ENCODE measurements around the gene MYO3A.
A peak's percentile ranks its signal among the peaks of the same experiment; 100 is the strongest.
"Not testable (repeated sequence)": the region's sequence is repeated elsewhere in the genome, so short reads cannot be mapped to it uniquely, and the experiment has no call there.

MYO3A gene

DNA sequence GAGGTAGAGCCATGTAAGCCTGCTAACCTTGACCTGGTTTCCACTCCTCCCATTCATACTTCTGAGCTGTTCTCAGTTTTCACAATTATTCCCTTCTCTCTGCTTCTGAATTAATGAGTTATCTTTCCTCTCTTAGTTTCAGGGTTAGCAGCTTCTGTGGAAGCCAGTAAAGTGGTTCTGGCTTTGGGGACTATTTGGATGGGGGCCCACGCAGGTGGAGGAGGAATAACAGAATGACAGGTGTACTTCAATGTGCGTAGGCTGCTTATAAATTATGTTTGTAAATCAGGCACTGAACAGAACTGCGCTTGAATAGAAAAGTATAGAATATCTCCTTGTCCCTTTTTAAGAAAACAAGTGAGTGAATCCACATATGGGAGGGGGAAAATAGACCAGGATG is 153.6 kb downstream of the MYO3A start:
- DNase-seq (ENCODE audit: low read depth in 2 of 2): no peak

DNA sequence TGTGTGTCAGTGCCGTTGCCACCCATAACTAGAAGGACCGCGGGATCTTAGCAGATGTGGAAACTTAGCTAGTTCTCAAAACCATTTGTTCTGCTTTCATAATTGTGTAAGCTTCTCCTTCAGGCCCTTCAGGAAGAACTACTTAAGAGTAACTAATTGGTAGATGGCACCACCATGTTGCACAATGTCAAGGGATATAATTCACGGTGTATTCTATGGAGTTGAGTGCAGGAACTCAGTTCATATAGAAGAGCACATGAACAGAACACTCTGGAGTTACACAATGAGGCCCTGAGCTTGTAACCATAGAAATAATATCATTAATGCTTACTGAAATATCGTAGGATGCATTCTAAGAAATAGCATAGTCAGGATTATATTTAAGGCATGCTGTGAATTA is 156.0 kb downstream of the MYO3A start:
- DNase-seq (ENCODE audit: low read depth in 2 of 2): no peak

DNA sequence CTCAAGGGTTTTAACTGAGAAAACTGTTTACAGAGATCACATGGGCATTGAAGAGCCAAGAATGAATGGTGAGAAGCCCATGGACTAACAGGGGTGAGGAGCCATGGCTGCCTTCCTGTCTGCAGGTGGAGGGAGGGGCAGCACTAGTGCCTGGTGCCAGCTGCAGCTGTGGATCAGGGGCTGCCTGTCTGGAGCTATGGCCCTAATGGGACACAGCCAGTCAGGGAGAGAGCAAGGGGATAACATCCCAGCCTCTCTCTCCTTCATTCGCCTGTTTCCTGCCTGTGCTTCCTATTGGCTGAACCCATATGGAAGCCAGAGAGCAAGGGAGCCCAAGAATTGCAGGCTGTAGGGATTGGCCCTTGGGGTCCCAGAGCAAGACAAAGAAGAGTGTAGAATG is 156.7 kb downstream of the MYO3A start:
- DNase-seq (ENCODE audit: low read depth in 2 of 2): no peak

DNA sequence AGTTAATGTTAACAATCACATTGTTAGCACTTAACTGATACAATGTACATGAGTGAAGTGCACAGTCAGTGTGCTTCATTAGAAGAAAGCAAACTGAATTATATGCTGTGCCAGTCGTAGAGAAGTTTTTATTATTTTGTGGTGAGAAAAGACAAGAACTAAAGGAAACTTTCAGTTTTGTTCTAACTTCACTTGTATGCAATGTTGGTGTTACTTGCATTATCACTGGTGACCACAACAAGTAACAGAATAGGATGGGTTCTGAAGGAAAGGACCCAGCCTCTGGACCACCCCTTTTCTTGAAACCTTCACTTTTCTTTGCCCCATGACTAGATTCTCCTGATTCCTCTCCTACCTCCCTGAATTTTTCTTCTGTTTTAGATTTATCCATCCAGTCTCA is 159.2 kb downstream of the MYO3A start:
- no peak for DNase-seq (ENCODE audit: low read depth in 2 of 2)

DNA sequence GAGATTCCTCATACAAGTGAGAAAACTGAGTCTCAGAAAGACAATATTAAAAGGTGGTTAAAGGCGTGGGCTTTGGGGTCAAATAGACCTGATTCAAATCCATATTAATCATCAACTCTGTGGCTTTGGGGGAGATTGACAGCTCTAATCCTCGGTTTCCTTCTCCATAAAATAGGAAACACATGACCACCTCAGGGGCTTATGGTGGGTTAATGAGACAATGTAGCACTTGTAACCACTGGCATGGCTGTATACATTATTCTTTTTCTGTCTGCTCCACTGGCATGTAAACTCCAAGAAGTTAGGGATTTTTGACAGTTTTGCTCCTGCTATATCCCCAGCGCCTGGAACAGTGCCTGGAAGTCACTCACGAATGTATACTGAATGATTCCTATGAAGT is 161.8 kb downstream of the MYO3A start:
- DNase-seq (ENCODE audit: low read depth in 2 of 2): no peak

DNA sequence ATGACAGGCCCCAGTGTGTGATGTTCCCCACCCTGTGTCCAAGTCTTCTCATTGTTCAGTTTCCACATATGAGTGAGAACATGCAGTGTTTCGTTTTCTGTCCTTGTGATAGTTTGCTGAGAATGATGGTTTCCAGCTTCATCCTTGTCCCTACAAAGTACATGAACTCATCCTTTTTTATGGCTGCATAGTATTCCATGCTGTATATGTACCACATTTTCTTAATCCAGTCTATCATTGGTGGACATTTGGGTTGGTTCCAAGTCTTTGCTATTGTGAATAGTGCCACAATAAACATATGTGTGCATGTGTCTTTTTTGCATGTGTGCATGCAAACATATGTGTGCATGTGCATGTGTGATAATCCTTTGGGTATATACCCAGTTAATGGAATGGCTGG is 163.5 kb downstream of the MYO3A start:
- not testable (repeated sequence) for DNase-seq (ENCODE audit: low read depth in 2 of 2)

DNA sequence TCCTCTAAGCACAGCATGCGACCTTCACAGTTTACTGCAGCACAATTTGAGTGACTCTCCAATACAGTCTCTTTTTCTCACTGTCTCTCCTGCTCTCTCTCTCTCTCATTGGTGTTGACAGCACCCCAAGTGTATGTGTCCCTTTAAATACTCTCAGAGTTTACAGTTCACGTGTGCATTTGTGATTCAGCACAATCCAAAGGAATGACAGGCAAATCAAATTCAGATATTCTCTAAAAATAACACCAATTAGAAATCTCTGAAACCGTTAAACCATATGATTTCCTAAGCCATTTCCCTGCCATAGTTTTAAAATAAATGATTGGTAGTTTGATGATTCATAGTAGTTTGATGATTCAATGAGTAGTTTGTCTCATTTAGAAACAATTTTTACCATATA is 178.5 kb downstream of the MYO3A start:
- DNase-seq (ENCODE audit: low read depth in 2 of 2): peak; percentile 58 to 67

DNA sequence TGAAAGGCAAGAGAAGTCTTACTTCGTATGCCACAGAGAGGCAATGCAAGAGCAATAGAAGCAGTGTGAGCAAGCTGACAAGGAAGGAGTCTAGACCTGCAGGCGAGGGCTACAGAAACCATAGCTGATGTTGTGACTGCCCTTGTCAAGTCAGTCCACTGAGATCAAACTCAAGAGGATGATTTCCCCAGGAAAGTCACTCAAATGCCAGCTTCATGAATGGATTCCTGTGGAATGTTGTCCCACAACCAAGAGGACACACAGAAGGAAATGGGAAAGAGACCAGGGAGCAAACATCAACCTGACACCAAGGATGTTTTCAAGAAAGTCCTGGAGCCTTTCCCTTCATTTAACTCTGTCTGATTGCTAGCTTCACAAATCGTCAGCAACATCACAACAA is 204.6 kb downstream of the MYO3A start:
- DNase-seq (ENCODE audit: low read depth in 2 of 2): no peak

DNA sequence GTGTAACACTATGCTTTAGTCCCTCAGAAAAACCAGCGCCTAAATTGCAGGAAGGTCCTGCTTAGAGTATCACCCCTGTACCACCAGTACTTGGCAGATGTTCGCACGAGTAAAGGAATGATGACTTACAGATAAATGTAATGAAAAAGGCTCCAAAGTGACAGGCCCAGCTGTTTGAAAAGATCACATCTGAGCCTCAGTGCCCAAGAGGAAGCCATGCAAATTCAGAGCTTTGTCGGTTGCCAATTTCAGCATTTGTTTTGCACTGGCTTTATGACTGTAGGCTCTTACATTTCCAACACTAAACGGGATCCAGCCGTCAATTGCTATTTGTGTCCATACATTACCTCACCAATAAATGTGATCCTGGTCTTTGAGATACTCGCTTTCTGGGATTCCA is 222.0 kb downstream of the MYO3A start:
- no peak for DNase-seq (ENCODE audit: low read depth in 2 of 2)

DNA sequence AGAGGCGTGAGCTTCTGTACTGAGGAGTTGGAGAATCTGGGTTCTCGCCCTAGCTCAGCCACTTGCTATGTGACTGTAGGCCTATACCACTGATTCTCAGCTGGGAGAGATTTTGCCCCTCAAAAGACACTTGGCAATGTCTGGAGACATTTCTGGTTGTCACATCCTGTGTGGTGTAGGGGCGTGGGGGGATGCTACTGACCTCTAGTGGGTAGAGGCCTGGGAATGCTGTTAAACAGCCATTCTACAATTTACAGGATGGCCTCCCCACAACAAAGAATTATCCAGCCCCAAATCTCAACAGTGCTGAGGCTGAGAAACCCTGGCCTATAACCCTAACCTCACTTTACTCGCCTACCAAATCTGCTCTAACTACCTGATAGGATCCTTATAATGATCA is 223.7 kb downstream of the MYO3A start:
- DNase-seq (ENCODE audit: low read depth in 2 of 2): no peak

DNA sequence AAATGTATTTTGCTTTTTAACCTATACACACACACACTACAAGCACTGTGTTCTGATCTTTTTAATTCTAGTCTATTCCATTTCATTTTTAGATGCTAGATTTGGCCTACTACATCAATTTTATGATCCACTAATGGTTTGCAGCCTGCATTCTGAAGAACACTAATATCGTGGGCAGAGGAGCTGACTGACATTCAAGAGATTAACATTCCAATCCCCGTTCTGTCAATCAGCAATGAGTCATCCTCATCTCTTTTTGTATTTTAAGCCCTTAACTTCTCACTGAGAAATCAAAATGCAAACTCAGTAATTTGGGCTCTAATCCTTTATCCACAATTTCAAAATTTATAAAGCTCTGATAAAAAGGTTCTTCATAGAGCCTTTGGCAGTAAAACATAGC is 235.4 kb downstream of the MYO3A start:
- no peak for DNase-seq (ENCODE audit: low read depth in 2 of 2)

DNA sequence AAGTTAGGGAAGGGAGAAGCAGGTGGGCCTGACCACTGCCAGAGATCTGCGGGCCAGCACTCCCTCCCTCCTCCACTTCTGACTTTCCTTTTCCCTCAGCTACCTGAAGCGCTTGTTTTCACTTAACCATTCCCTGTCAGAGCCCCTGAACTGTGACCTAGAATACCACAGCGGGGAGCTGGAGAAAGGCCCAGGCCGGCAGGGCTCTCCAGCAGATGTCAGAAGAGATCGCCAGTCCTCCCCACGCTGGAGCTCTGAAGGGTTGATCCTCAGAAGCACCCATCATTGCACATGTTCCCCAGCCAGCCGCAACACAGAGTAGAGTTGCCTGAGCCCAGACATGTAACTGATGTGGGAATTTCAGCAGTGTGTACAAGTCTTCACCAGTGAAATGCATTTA is 238.1 kb downstream of the MYO3A start:
- DNase-seq (ENCODE audit: low read depth in 2 of 2): no peak

DNA sequence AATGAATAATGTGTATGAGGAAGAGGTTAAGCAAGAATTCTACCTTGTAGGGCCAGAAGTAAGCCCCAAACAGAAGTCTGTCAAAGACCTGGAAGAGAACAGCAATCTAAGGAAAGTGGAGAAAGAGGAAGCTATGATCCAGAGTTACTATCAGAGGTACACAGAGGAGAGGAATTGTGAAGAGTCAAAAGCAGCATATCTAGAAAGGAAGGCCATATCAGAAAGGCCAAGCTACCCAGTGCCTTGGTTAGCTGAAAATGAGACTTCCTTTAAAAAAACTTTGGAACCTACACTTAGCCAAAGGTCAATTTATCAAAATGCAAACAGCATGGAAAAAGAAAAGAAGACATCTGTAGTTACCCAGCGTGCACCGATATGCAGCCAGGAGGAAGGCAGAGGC is 239.8 kb downstream of the MYO3A start:
- no peak for DNase-seq (ENCODE audit: low read depth in 2 of 2)

DNA sequence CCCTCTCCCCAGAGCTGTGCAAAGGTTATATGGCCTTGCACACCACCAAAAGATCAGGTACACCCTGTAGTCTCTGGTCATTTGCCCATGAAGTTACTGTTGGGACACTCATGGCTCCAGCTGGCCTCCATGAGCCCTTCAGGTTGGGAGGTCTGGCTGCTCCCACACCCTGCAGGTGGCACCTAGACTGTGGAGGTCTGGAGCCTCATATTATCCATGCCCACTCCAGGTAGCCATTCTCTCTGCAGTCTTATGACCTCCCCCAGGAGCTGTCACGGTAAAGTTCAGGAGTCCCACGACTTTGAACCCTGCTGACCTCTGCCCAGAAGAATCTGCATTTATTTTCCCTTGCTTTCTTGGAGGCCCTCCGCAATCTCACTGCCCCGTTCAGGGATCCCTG is 243.3 kb downstream of the MYO3A start:
- no peak for DNase-seq (ENCODE audit: low read depth in 2 of 2)

DNA sequence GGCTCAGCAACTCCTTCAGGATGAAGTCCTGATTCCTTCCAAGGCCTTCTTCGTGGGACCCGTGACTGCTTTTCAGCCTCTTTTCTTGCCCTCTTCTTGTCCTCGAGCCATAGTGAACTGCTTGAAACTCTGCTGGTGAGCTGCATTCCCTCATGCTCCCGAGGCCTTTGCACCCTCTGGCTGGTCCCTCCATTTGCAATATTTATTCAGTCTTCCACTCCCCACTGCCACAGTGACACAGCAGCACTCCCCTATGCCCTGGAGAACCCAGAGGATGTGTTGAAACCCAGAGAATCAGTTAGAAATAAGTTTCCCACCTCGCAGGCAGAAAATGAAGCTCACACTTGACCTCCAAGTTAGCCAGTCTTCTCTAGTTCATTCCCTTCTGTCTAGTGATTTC is 260.2 kb downstream of the MYO3A start:
- no peak for DNase-seq (ENCODE audit: low read depth in 2 of 2)

DNA sequence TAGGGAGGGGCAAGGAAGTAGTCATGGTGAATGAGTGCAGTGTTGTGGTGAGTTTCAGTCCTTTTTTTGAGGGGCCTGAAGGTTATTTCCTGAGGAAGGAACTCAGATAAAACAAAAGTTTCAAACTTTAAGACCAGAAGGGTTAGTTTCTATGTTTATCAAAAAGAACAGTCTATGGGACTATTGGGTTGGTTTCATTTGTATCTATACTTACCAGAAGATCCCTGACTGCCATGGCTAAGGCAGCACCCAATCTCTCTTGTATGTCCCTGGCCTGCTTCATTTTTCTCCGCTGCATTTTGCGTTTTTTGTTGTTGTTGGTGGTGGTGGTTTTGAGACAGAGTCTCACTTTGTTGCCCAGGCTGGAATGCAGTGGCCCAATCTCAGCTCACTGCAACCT is 263.2 kb downstream of the MYO3A start:
- DNase-seq (ENCODE audit: low read depth in 2 of 2): no peak

DNA sequence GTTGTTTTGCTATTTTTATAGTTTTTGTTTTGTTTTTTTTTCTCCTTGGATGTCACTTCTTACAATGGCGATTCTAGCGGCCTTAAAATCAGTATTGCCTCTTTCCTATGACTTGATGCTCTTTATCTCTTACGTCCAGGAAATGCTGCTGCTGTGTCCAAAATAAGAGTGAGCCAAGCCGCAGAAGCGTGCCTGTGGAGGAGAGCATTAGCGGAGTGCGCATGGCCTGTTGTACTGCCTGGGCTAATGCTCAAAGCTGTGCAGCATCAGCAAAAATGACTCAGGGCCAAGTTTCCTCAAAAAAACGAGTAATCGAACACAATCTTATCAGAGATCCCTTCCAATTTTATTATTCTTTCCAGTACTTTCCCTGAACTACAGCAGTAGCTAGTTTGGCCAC is 264.1 kb downstream of the MYO3A start:
- DNase-seq (ENCODE audit: low read depth in 2 of 2): no peak

DNA sequence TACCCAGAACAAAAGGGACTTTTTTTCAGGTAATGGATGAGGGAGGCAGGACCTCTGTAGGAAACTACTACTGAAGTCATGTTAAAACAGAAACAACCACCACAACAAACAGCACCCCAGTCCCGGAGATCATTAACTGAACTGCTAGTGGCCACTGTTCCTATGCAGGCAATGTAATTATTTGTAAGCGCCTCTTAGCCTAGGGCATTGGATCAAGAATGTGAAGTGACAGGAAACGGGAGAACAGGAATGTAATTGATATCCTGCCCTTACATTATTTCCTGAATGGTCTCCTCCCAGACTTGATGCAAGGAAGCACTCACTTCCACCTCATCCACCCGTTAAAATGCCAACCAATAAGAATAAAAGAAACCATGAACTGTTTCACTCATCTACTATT is 265.8 kb downstream of the MYO3A start:
- DNase-seq (ENCODE audit: low read depth in 2 of 2): no peak

DNA sequence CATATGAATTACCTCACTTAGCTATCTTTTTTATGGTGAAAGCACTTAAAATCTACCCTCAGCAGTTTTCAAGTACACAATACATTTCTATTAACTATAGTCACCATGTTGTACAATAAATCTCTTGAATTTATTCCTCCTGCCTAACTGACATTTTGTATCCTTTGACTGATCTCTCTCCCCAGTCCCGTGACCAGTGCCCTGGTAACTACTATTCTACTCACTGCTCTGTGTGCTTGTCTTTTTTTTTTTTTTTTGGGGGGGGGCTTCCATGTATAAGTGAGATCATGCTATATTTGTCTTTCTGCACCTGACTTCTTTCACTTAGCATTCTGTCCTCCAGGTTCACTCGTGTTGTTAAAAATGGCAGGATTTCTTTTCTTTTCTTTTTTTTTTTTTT is 271.2 kb downstream of the MYO3A start:
- DNase-seq (ENCODE audit: low read depth in 2 of 2): no peak

DNA sequence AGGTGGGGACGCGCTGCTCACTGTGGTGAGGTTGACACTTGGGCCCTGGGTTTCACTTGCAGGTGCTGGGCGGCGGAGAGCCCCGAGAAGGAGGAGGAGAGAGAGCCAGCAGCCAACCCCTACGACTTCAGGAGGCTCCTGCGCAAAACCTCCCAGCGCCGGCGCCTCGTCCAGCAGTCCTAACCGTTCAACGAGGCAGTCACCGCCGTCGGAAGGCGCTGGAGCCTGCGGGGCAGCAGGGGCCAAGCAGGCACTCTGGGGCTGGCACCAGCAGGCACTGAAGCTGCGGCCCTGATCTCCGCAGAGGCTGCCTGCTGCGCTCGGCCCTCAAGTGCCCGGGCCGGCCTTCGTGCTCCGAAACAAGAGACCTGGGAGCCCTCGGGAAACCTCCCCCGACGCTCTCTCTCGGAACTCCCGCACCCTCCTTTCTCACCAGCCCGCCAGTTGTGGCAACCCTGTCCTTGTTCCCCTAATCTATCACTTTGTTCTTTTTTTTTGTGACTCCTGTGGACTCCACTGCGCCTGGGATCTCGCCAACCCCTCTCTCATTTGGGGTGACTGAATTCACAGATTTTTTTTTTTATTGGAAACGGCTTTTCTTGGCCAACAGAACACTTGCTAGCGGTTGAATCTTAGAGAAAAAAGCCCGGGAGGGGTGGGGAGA is 277.9 kb downstream of the MYO3A start:
- no peak for DNase-seq (ENCODE audit: low read depth in 2 of 2)

DNA sequence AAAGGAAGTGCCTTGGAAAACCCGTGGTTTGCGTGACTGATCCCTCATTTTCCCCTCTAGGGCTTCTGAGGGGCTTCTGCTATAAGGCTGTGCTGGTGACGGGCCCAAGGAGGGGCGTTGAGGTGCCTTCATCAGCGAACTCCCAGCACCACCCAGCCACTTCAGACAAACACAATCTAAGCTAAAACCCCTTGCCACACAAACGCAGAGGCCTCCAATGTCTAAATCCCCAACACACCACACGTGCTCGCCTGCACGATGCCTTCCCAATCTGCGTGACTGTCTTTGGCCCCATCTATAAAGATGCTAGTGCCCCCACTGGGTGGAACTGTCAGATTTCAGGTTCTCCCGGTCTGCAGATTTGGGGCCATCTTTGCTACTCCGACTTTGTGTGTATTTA is 278.5 kb downstream of the MYO3A start:
- DNase-seq (ENCODE audit: low read depth in 2 of 2): no peak

DNA sequence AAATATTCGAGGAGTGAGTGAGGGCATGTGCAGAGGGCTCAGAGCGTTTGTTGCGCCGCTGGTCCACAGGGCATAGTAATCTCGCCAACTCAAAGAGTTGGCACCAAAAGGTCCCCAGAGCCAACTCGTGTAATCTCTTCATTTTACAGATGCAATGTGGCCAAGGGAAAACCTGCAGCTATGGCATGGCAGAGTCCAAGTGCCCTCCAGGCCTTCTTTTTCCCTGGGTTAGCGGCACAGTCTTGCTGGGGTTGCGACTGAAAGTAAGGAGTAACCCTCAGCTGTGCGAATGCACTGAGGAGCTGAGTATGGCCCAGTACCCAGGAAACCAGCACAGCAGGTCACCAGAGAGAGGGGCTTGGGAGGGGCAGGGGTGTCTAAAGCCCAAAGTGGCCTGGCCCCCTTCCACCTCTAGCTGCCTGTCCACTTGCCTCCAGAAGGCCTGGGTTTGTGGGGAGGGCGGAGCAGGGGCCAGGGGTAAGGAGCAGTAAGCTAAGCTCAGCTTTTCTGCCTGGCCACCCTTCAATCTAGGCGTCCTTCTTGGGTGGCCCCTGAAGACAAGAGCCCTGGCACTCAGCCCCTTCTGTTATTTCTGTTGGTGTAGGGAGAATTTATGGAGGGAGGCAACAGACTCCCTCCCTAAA is 279.2 kb downstream of the MYO3A start:
- no peak for DNase-seq (ENCODE audit: low read depth in 2 of 2)

DNA sequence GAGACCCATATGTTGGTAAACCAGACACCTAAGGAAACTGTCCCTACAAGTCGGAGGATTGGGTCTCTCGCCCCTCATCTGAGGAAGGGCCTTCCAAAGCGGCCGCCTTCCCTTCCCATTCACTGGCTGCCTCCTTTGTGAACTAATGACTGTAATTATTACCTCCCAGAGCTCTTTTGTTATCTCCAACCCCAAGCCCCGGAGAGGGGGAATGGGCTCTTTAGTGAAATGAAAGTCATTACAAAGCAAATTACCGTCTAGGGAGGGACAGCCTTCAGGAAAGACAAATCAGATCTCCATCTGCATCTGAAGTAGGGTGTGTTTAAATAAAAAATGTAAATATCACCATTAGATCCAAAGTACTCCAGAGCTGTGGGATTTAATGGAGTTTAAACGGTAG is 280.0 kb downstream of the MYO3A start:
- no peak for DNase-seq (ENCODE audit: low read depth in 2 of 2)

All from fibroblast of skin of left quadriceps (primary cell).